HEK293 (cell line): ENCODE data around the gene RPS6KA2.

Experiments used
- PRDM10 ChIP-seq: fragments of 450-650 bp; formaldehyde crosslinking; IDR thresholded peaks from 2 replicates; pipeline ENCODE4 v1.5.1; 2016; ENCODE audit warnings: missing biosample characterization, missing genetic modification characterization
- YY2 ChIP-seq: fragments of 450-650 bp; formaldehyde crosslinking; IDR thresholded peaks from 2 replicates; pipeline ENCODE4 v1.5.1; 2016; ENCODE audit warnings: missing biosample characterization, missing genetic modification characterization
- TF ChIP-seq, protein P1 (sequence below): fragments of 450-650 bp; formaldehyde crosslinking; IDR thresholded peaks from 2 replicates; pipeline ENCODE4 v1.5.1; 2016; ENCODE audit warnings: missing biosample characterization, missing genetic modification characterization

DNA sequence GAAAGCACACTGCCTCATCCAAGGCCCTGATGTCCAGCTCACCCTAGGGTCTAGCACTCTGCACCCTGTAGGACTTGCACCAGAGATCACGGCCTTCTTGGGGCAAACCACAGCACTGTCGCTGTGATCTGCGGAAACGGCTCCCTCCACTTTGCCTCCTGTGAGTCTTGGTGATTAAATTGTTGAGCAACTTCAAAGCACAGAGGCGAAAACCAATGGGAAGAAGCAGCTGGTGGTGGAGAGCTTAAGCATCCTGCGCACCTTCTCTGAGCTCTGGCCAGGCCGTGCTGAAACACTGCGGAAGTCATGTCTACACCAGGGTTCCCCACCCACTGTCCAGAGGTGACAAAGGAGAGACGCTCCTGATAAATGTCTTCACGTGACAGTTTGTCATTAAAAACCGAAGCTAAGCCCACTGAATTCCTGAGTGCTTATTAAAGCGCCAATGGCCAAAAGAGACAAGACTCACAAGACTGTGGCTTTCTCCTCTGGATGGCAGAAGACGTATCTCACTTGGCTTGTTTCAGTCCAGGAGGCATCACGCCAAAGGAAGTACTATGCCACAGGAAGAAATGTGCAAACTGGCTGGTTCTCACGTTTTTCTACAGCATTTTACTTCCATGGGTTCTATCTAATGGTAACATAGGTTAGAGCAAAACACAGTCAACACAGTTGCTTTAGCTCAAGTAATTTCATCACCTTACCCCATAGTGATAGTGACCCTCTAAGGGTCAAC, 43.7 kb downstream of the RPS6KA2 start:
- TF ChIP-seq YY2 (tag by site-specific recombination): no peak
- no peak for TF ChIP-seq PRDM10 (tag by site-specific recombination)
- TF ChIP-seq, protein P1, sequence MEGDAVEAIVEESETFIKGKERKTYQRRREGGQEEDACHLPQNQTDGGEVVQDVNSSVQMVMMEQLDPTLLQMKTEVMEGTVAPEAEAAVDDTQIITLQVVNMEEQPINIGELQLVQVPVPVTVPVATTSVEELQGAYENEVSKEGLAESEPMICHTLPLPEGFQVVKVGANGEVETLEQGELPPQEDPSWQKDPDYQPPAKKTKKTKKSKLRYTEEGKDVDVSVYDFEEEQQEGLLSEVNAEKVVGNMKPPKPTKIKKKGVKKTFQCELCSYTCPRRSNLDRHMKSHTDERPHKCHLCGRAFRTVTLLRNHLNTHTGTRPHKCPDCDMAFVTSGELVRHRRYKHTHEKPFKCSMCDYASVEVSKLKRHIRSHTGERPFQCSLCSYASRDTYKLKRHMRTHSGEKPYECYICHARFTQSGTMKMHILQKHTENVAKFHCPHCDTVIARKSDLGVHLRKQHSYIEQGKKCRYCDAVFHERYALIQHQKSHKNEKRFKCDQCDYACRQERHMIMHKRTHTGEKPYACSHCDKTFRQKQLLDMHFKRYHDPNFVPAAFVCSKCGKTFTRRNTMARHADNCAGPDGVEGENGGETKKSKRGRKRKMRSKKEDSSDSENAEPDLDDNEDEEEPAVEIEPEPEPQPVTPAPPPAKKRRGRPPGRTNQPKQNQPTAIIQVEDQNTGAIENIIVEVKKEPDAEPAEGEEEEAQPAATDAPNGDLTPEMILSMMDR (tag by site-specific recombination): no peak
